HG02763 (cell line): ENCODE data around the gene NUDT9.

Experiments
- ATAC-seq: cut with Tn5 transposase; IDR thresholded peaks from one replicate; pipeline ENCODE4 v1.9.1; 2021; ENCODE audit warnings: mild to moderate bottlenecking, moderate library complexity; ENCODE audit not compliant: unreplicated experiment

The NUDT9 gene

DNA sequence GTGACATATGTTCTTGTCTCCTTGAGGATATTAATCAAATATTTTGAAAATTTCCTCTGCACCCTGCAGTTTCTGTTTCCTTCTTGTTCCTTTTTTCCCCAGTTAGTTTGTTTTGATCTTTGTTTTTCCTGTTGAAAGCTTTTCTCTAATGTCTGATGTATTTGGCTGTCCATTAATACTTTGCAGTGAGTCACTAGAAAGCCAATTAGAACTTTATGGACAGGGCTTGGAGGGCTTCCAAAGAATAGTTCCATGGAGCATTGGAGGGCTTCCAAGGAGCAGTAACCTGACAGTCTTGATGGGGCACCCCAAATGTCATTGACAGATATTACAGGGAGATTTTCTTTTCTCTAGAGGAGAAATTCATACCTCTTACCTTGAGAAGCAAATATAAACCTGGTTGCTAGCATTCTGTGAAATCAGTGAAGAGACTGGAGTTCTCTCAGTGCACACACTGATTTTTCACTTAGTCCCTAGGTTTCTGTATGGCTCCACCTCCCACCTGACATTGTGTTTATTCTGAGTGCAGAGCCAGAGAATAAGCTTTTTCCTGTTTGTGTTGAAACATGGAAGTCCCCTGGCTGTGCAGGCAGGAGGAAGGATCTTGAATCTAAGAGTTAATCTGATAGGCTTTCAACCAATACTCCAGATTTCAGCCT, 80.3 kb downstream of the NUDT9 start:
- ATAC-seq: no peak

DNA sequence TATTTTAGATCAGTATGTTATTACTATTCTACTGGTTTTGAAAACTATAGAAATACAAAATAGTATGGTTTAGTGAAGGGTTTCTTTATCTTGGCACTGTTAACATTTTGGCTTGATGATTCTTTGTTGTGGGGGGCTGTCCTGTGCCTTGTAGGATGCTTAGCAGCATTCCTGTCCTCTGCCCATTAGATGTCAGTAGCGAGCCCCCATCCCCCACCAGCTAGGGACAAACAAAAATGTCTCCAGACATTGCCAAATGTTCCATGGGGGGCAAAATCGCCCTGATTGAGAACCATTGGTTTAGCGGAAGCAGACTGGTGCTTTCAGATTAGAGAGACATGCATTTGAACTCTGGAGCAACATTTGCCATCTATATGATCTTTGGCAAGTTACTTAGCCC, 83.5 kb downstream of the NUDT9 start:
- ATAC-seq: no peak

DNA sequence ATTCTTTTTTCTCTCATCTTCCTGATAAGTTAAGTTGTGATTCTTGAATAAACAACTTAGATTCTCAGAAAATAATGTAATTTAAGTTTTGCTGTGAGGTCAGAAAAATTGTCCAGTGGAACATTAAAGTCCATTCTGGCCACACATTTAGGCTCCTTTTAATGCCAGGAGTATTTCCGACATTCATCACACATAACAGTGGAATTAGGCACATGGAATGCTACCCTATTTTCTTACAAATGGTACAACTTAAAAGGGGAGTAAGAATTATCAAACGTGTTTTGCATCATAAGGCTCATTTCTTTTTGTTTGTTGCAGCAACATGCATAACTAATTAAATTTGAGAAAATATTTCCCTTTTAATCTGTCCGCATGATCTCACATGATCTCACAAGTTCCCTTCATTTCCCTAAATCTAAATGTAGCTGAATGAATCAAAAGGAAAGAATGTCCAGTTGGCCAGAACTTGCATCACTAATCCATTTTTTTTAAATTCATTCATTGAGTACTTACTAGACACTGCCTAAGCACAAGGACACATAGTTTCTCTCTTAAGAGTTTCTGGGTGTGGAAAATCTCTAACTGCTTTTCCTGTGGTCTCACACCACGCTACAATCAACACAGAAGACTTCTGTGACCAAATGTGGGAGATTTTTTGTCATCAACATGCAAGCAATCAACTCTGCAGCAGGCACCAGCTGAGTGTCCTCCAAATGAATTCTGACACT, 84.8 kb downstream of the NUDT9 start:
- ATAC-seq: no peak
